GM12865 (cell line): Measurements from ENCODE around the gene NPIPB6.
"Not testable (repeated sequence)": the region's sequence is repeated elsewhere in the genome, so short reads cannot be mapped to it uniquely, and the experiment has no call there.

Experiments
- DNase-seq: peaks from one replicate; pipeline ENCODE4 v3.0.0; 2010; ENCODE audit warnings: low read depth
- H3K4me3 ChIP-seq: 2 replicates; pipeline ENCODE4 v1.5.1; 2011; ENCODE audit warnings: mild to moderate bottlenecking, low read depth, low read length, control low read depth

The NPIPB6 gene

GRCh38 chr16:28363408-28363807, at the start of gene NPIPB6:
NPIPB6 (minus strand) TSS chr16:28363508; CDS start chr16:28362822, 686 bp downstream.
- not testable (repeated sequence) for DNase-seq, H3K4me3 ChIP-seq

- not testable (repeated sequence) for DNase-seq
- peak within 1 kb of the TSS; percentile 53 for H3K4me3 ChIP-seq
Measured at GRCh38 chr16:28403220-28404072, 40.1 kb upstream of the NPIPB6 start, which contains the start of gene EIF3CL. EIF3CL (minus strand) TSS chr16:28403841; CDS start chr16:28403618, 223 bp downstream.

- DNase-seq = not testable (repeated sequence)
Measured at GRCh38 chr16:28392054-28392453, 28.7 kb upstream of the NPIPB6 start.

GRCh38 chr16:28382177-28382867, 19.0 kb upstream of the NPIPB6 start:
- not testable (repeated sequence) for H3K4me3 ChIP-seq, DNase-seq

More at GRCh38 chr16:28392054-28392453, 28.7 kb upstream of the NPIPB6 start:
- not testable (repeated sequence) for H3K4me3 ChIP-seq

- H3K4me3 ChIP-seq, DNase-seq: not testable (repeated sequence)
Measured at GRCh38 chr16:28377822-28378221, 14.5 kb upstream of the NPIPB6 start.

- H3K4me3 ChIP-seq, DNase-seq: not testable (repeated sequence)
Measured at GRCh38 chr16:28377108-28377625, 13.9 kb upstream of the NPIPB6 start.

- H3K4me3 ChIP-seq, DNase-seq: not testable (repeated sequence)
Measured at GRCh38 chr16:28375115-28375514, 11.8 kb upstream of the NPIPB6 start.

GRCh38 chr16:28374281-28374680, 11.0 kb upstream of the NPIPB6 start:
- not testable (repeated sequence) for DNase-seq

GRCh38 chr16:28367926-28368325, 4.6 kb upstream of the NPIPB6 start:
- not testable (repeated sequence) for DNase-seq, H3K4me3 ChIP-seq

More at GRCh38 chr16:28374281-28374680, 11.0 kb upstream of the NPIPB6 start:
- H3K4me3 ChIP-seq = not testable (repeated sequence)

- not testable (repeated sequence) for DNase-seq, H3K4me3 ChIP-seq
Measured at GRCh38 chr16:28364268-28365173, 1.2 kb upstream of the NPIPB6 start.

GRCh38 chr16:28362600-28362999, 708 bp downstream of the NPIPB6 start:
- not testable (repeated sequence) for DNase-seq, H3K4me3 ChIP-seq

- H3K4me3 ChIP-seq, DNase-seq: not testable (repeated sequence)
Measured at GRCh38 chr16:28338230-28338629, 25.1 kb downstream of the NPIPB6 start.

- not testable (repeated sequence) for H3K4me3 ChIP-seq, DNase-seq
Measured at GRCh38 chr16:28336940-28337710, 26.2 kb downstream of the NPIPB6 start.

- DNase-seq, H3K4me3 ChIP-seq: not testable (repeated sequence)
Measured at GRCh38 chr16:28335678-28336077, 27.6 kb downstream of the NPIPB6 start.

- not testable (repeated sequence) for H3K4me3 ChIP-seq, DNase-seq
Measured at GRCh38 chr16:28332632-28333031, 30.7 kb downstream of the NPIPB6 start.

GRCh38 chr16:28330981-28331380, 32.3 kb downstream of the NPIPB6 start:
- not testable (repeated sequence) for H3K4me3 ChIP-seq, DNase-seq

- not testable (repeated sequence) for H3K4me3 ChIP-seq, DNase-seq
Measured at GRCh38 chr16:28330232-28330631, 33.1 kb downstream of the NPIPB6 start.
